Astrocyte (in vitro differentiated cells and primary cell): ENCODE data around the gene ZNF532. TPM values are rescaled to one million over a fixed set of nuclear protein-coding genes. Genes with fewer than 3 reads are reported as not detected.

Source experiments
- DNase-seq: peaks from one replicate; pipeline ENCODE4 v3.0.0-alpha.2; 2010; ENCODE audit warnings: low read depth
- FAIRE-seq: peaks from 2 replicates; lab custom pipeline; 2011; peaks lifted over from hg19 to GRCh38; lab: Jason Lieb, UNC
- H2AFZ ChIP-seq: 2 replicates; pipeline ENCODE4 v1.6.0; 2012; ENCODE audit warnings: low read depth, low read length, inconsistent platforms
- H3K27ac ChIP-seq: 2 replicates; pipeline ENCODE4 v1.5.1; 2011; ENCODE audit warnings: low read depth, low read length, inconsistent platforms
- H3K27me3 ChIP-seq: 2 replicates; pipeline ENCODE4 v1.6.0; 2011; ENCODE audit warnings: low read length, inconsistent platforms; ENCODE audit not compliant: insufficient read depth
- H3K36me3 ChIP-seq: 2 replicates; pipeline ENCODE4 v1.5.1; 2011; ENCODE audit warnings: low read length, inconsistent platforms; ENCODE audit not compliant: insufficient read depth
- H3K4me1 ChIP-seq: 2 replicates; pipeline ENCODE4 v1.5.1; 2011; ENCODE audit warnings: low read length, inconsistent platforms; ENCODE audit not compliant: insufficient read depth
- H3K4me2 ChIP-seq: 2 replicates; pipeline ENCODE4 v1.6.0; 2012; ENCODE audit warnings: low read length, inconsistent platforms
- H3K4me3 ChIP-seq: 2 replicates; pipeline ENCODE4 v1.5.1; 2011; ENCODE audit warnings: low read depth, mild to moderate bottlenecking, low read length, inconsistent platforms; ENCODE audit not compliant: insufficient read depth
- H3K79me2 ChIP-seq: 2 replicates; pipeline ENCODE4 v1.6.0; 2012; ENCODE audit warnings: mild to moderate bottlenecking, low read length, inconsistent platforms; ENCODE audit not compliant: insufficient read depth
- H3K9ac ChIP-seq: 2 replicates; pipeline ENCODE4 v1.6.0; 2012; ENCODE audit warnings: mild to moderate bottlenecking, low read length, inconsistent platforms
- H3K9me3 ChIP-seq: 2 replicates; pipeline ENCODE4 v1.5.1; 2012; ENCODE audit warnings: low read depth, mild to moderate bottlenecking, low read length, inconsistent platforms; ENCODE audit not compliant: insufficient read depth
- H4K20me1 ChIP-seq: 2 replicates; pipeline ENCODE4 v1.6.0; 2012; ENCODE audit warnings: low read length, inconsistent platforms; ENCODE audit not compliant: insufficient read depth
- H3K27ac Mint-ChIP-seq: one replicate; pipeline ENCODE4 v1.8.0; 2021; ENCODE audit warnings: mild to moderate bottlenecking, mixed read lengths; ENCODE audit not compliant: unreplicated experiment
- H3K27me3 Mint-ChIP-seq: one replicate; pipeline ENCODE4 v1.8.0; 2021; ENCODE audit warnings: low read depth, mixed read lengths; ENCODE audit not compliant: unreplicated experiment
- H3K36me3 Mint-ChIP-seq: one replicate; pipeline ENCODE4 v1.8.0; 2021; ENCODE audit warnings: low read depth, mixed read lengths; ENCODE audit not compliant: unreplicated experiment
- H3K4me1 Mint-ChIP-seq: one replicate; pipeline ENCODE4 v1.8.0; 2021; ENCODE audit warnings: low read depth, mixed read lengths; ENCODE audit not compliant: unreplicated experiment
- H3K4me3 Mint-ChIP-seq: one replicate; pipeline ENCODE4 v1.8.0; 2021; ENCODE audit warnings: mild to moderate bottlenecking, moderate library complexity, mixed read lengths; ENCODE audit not compliant: unreplicated experiment
- H3K9me3 Mint-ChIP-seq: one replicate; pipeline ENCODE4 v1.8.0; 2021; ENCODE audit warnings: mild to moderate bottlenecking, mixed read lengths; ENCODE audit not compliant: unreplicated experiment
- CTCF ChIP-seq: IDR thresholded peaks from 2 replicates; pipeline ENCODE4 v1.5.1; 2011; ENCODE audit warnings: low read depth, mild to moderate bottlenecking, inconsistent platforms, low read length, moderate library complexity; ENCODE audit not compliant: insufficient read depth
- EZH2 ChIP-seq: IDR thresholded peaks from 2 replicates; pipeline ENCODE4 v1.6.1; 2012; ENCODE audit warnings: mild to moderate bottlenecking, low read length, inconsistent platforms; ENCODE audit not compliant: insufficient read depth
- total RNA-seq: library from RNA; stranded (reverse); gene quantifications from 2 replicates; pipeline ENCODE4 v1.2.1, GENCODE V29; 2021

The ZNF532 gene
- total RNA-seq, 1 donor from 2014 or later: 135 TPM

GRCh38 chr18:58842978-58843687 lies 21.5 kb upstream of the ZNF532 start:
- Histone ChIP-seq H3K9me3 (peaks cover 4% of the 10 kb centered on the region), H3K4me2 (no peak overlapping the region), H2AFZ (no peak overlapping the region), H4K20me1 (no peaks in the 10 kb centered on the region), H3K4me1 (peaks cover 4% of the 10 kb centered on the region), H3K36me3 (no peaks in the 10 kb centered on the region), H3K79me2 (no peaks in the 10 kb centered on the region), H3K9ac (no peak overlapping the region), H3K27me3 (no peaks in the 10 kb centered on the region), H3K4me3 (no peak overlapping the region), H3K27ac (no peak overlapping the region)
- FAIRE-seq: no peak
- Mint-ChIP-seq H3K36me3 (no peaks in the 10 kb centered on the region), H3K27ac (no peak overlapping the region), H3K4me1 (peaks cover 9% of the 10 kb centered on the region), H3K4me3 (no peak overlapping the region), H3K9me3 (no peaks in the 10 kb centered on the region), H3K27me3 (peaks cover 2% of the 10 kb centered on the region)
- TF ChIP-seq EZH2 (no peak), CTCF (no peak)
- DNase-seq: no peak

GRCh38 chr18:58843688-58844035 lies 21.0 kb upstream of the ZNF532 start:
- no peaks in the 10 kb centered on the region for H3K9me3 Mint-ChIP-seq
- Histone ChIP-seq H3K9me3 (peaks cover 4% of the 10 kb centered on the region), H3K4me2 (no peak overlapping the region), H3K4me1 (peaks cover 6% of the 10 kb centered on the region), H3K27ac (no peak overlapping the region), H3K79me2 (no peaks in the 10 kb centered on the region), H3K9ac (no peak overlapping the region), H2AFZ (no peak overlapping the region), H4K20me1 (no peaks in the 10 kb centered on the region), H3K36me3 (no peaks in the 10 kb centered on the region), H3K4me3 (no peak overlapping the region), H3K27me3 (no peaks in the 10 kb centered on the region)
- H3K4me3 Mint-ChIP-seq: no peak overlapping the region
- peaks cover 2% of the 10 kb centered on the region for H3K27me3 Mint-ChIP-seq
- TF ChIP-seq EZH2: no peak
- TF ChIP-seq CTCF: no peak
- DNase-seq (no peak), FAIRE-seq (no peak)
- no peaks in the 10 kb centered on the region for H3K36me3 Mint-ChIP-seq
- peaks cover 9% of the 10 kb centered on the region for H3K4me1 Mint-ChIP-seq
- H3K27ac Mint-ChIP-seq: no peak overlapping the region

GRCh38 chr18:58844871-58845270 lies 19.8 kb upstream of the ZNF532 start:
- FAIRE-seq: no peak
- H3K36me3 Mint-ChIP-seq: no peaks in the 10 kb centered on the region
- peaks cover 12% of the 10 kb centered on the region for H3K4me1 Mint-ChIP-seq
- no peak for DNase-seq
- H3K9me3 Mint-ChIP-seq: no peaks in the 10 kb centered on the region
- H3K27me3 Mint-ChIP-seq: peaks cover 2% of the 10 kb centered on the region
- H3K9ac ChIP-seq: no peak overlapping the region
- no peaks in the 10 kb centered on the region for H3K36me3 ChIP-seq
- no peaks in the 10 kb centered on the region for H3K79me2 ChIP-seq
- no peak overlapping the region for H3K27ac Mint-ChIP-seq
- no peaks in the 10 kb centered on the region for H3K9me3 ChIP-seq
- H3K4me3 Mint-ChIP-seq: no peak overlapping the region
- no peak overlapping the region for H2AFZ ChIP-seq
- TF ChIP-seq EZH2: no peak
- peaks cover 16% of the 10 kb centered on the region for H3K4me1 ChIP-seq
- no peak overlapping the region for H3K4me2 ChIP-seq
- H3K27ac ChIP-seq: no peak overlapping the region
- no peaks in the 10 kb centered on the region for H3K27me3 ChIP-seq
- H3K4me3 ChIP-seq: no peak overlapping the region
- H4K20me1 ChIP-seq: no peaks in the 10 kb centered on the region
